ENCODE results near the gene PDSS1.

PDSS1 gene

GRCh38 chr10:26700884-26701630, 3.6 kb downstream of the PDSS1 start:
- no peak for DNase-seq

- no peak for DNase-seq
Observed at GRCh38 chr10:26703096-26703495, 5.6 kb downstream of the PDSS1 start.

GRCh38 chr10:26703974-26704373, 6.5 kb downstream of the PDSS1 start:
- DNase-seq, result no peak

GRCh38 chr10:26706206-26706605, 8.7 kb downstream of the PDSS1 start:
- no peak for DNase-seq

GRCh38 chr10:26706936-26707335, 9.4 kb downstream of the PDSS1 start:
- DNase-seq, result no peak

GRCh38 chr10:26711324-26711723, 13.8 kb downstream of the PDSS1 start:
- no peak for DNase-seq

GRCh38 chr10:26714415-26715136, 17.1 kb downstream of the PDSS1 start:
- no peak for DNase-seq

- no peak for DNase-seq
Observed at GRCh38 chr10:26715137-26715487, 17.6 kb downstream of the PDSS1 start.

- no peak for DNase-seq
Observed at GRCh38 chr10:26717476-26717875, 20.0 kb downstream of the PDSS1 start.

GRCh38 chr10:26721561-26721960, 24.1 kb downstream of the PDSS1 start:
- DNase-seq, result no peak

- no peak for DNase-seq
Observed at GRCh38 chr10:26723016-26723415, 25.5 kb downstream of the PDSS1 start.

GRCh38 chr10:26725837-26726727, 28.6 kb downstream of the PDSS1 start:
- peak; percentile 64 for DNase-seq

GRCh38 chr10:26727005-26727404, 29.5 kb downstream of the PDSS1 start:
- DNase-seq, result no peak

- DNase-seq, result no peak
Observed at GRCh38 chr10:26728957-26729356, 31.5 kb downstream of the PDSS1 start.

- DNase-seq, result no peak
Observed at GRCh38 chr10:26729395-26729794, 31.9 kb downstream of the PDSS1 start.

- no peak for DNase-seq
Observed at GRCh38 chr10:26730552-26730951, 33.1 kb downstream of the PDSS1 start.

- no peak for DNase-seq
Observed at GRCh38 chr10:26733750-26734568, 36.5 kb downstream of the PDSS1 start.

- no peak for DNase-seq
Observed at GRCh38 chr10:26735435-26735834, 37.9 kb downstream of the PDSS1 start.

- no peak for DNase-seq
Observed at GRCh38 chr10:26737730-26738129, 40.2 kb downstream of the PDSS1 start.

GRCh38 chr10:26738301-26738911, 40.9 kb downstream of the PDSS1 start:
- DNase-seq, result no peak

GRCh38 chr10:26739071-26739631, 41.6 kb downstream of the PDSS1 start:
- DNase-seq, result no peak

GRCh38 chr10:26741368-26741767, 43.9 kb downstream of the PDSS1 start:
- DNase-seq, result no peak

Data from fibroblast of skin of right quadriceps (primary cell).